Endothelial cell of umbilical vein (primary cell): ENCODE results near the gene IFT27. TPM values are rescaled to one million over a fixed set of nuclear protein-coding genes. Genes with fewer than 3 reads are reported as not detected.

Experiments used
- BruUV-seq: library from RNA; stranded (reverse); fragments of 400-500 nt; replicated peaks from 2 replicates; lab custom pipeline; 2021; lab: Mats Ljungman, UMichigan
- CTCF ChIA-PET: fragments of 300-600, 350-600 bp; sonication (Branson Sonifier 250); formaldehyde crosslinking; loops from one replicate; lab custom pipeline; 2021; ENCODE audit warnings: antibody characterized with exemption, inconsistent platforms; lab: Charles Lee
- POLR2A ChIA-PET: fragments of 300-600, 350-600 bp; sonication (Branson Sonifier 250); formaldehyde crosslinking; loops from one replicate; lab custom pipeline; 2021; ENCODE audit warnings: antibody characterized with exemption, inconsistent platforms; lab: Charles Lee
- DNase-seq: peaks from one replicate; pipeline ENCODE4 v3.0.0-alpha.2; 2011; ENCODE audit warnings: low read depth, low spot score
- FAIRE-seq: peaks from 2 replicates; lab custom pipeline; 2011; peaks lifted over from hg19 to GRCh38; lab: Jason Lieb, UNC
- H2AFZ ChIP-seq: 2 replicates; pipeline ENCODE4 v1.6.0; 2012; ENCODE audit warnings: low read depth, low read length, control low read depth, inconsistent platforms
- H3K27ac ChIP-seq: 2 replicates; pipeline ENCODE4 v1.5.1; 2011; ENCODE audit warnings: low read depth, mild to moderate bottlenecking, control low read depth, low read length, moderate library complexity; ENCODE audit not compliant: insufficient read depth
- H3K27me3 ChIP-seq, 2 experiments: 2 replicates each; pipeline versions ENCODE4 v1.6.0 to v1.6.1; 2011; ENCODE audit warnings: low read length in 2 of 2, mixed read lengths in 1 of 2; ENCODE audit not compliant: control insufficient read depth in 2 of 2, insufficient read depth in 2 of 2
- H3K36me3 ChIP-seq, 2 experiments: 2 replicates in 1 of 2; 3 replicates in 1 of 2; pipeline ENCODE4 v1.5.1; 2011; ENCODE audit warnings: low read length in 2 of 2, mild to moderate bottlenecking in 1 of 2, moderate library complexity in 1 of 2; ENCODE audit not compliant: control insufficient read depth in 2 of 2, insufficient read depth in 2 of 2; ENCODE audit errors: extremely low read depth in 1 of 2
- H3K4me1 ChIP-seq: 3 replicates; pipeline ENCODE4 v1.5.1; 2011; ENCODE audit warnings: mild to moderate bottlenecking, low read length; ENCODE audit not compliant: control insufficient read depth, insufficient read depth; ENCODE audit errors: extremely low read depth
- H3K4me2 ChIP-seq: 2 replicates; pipeline ENCODE4 v1.6.1; 2011; ENCODE audit warnings: low read length, control low read depth, mixed read lengths; ENCODE audit not compliant: insufficient read depth
- H3K4me3 ChIP-seq, 3 experiments: fragments of 200-600 bp in 1 of 3; sonication (generic), shearing (Covaris generic) in 1 of 3; replicated peaks in 1 of 3; 2 replicates each; pipeline ENCODE4 v1.5.1; 2011 to 2016; ENCODE audit warnings: control low read depth in 3 of 3, low read length in 3 of 3, mild to moderate bottlenecking in 2 of 3, inconsistent platforms in 1 of 3, low read depth in 1 of 3, moderate library complexity in 1 of 3; ENCODE audit not compliant: insufficient read depth in 1 of 3
- H3K79me2 ChIP-seq: 2 replicates; pipeline ENCODE4 v1.6.0; 2012; ENCODE audit warnings: low read length, inconsistent platforms; ENCODE audit not compliant: control insufficient read depth, insufficient read depth
- H3K9ac ChIP-seq: replicated peaks from 2 replicates; pipeline ENCODE3; 2011; ENCODE audit warnings: low read length, control low read depth; ENCODE audit not compliant: insufficient read depth; ENCODE audit errors: extremely low read depth
- H3K9me1 ChIP-seq: replicated peaks from 3 replicates; pipeline ENCODE4 v1.6.0; 2011; ENCODE audit warnings: mild to moderate bottlenecking, low read length; ENCODE audit not compliant: control insufficient read depth, insufficient read depth; ENCODE audit errors: extremely low read depth
- H3K9me3 ChIP-seq: replicated peaks from 2 replicates; pipeline ENCODE4 v1.5.1; 2012; ENCODE audit warnings: low read length, inconsistent platforms; ENCODE audit not compliant: control insufficient read depth, insufficient read depth
- H4K20me1 ChIP-seq: replicated peaks from 2 replicates; pipeline ENCODE3; 2011; ENCODE audit warnings: mild to moderate bottlenecking, low read length; ENCODE audit not compliant: control insufficient read depth, insufficient read depth; ENCODE audit errors: extremely low read depth
- CTCF ChIP-seq, 2 donors: IDR thresholded peaks; 1 replicate in 1 of 2; 2 replicates in 1 of 2; pipeline ENCODE4 v1.5.1; 2011; ENCODE audit warnings: low read length in 2 of 2, mild to moderate bottlenecking in 2 of 2, moderate library complexity in 2 of 2, control low read depth in 1 of 2, inconsistent platforms in 1 of 2, low read depth in 1 of 2; ENCODE audit not compliant: insufficient read depth in 1 of 2; ENCODE audit errors: extremely low read depth in 1 of 2
- EZH2 ChIP-seq: IDR thresholded peaks from 2 replicates; pipeline ENCODE4 v1.6.1; 2012; ENCODE audit warnings: borderline replicate concordance, low read depth, mild to moderate bottlenecking, moderate library complexity, low read length, inconsistent platforms; ENCODE audit not compliant: severe bottlenecking
- MAX ChIP-seq: IDR thresholded peaks from 2 replicates; pipeline ENCODE4 v1.6.1; 2011; ENCODE audit not compliant: insufficient read depth, insufficient read length
- MYC ChIP-seq: IDR thresholded peaks from one replicate; pipeline ENCODE4 v1.6.1; 2011; ENCODE audit warnings: mild to moderate bottlenecking, low read depth, low read length
- POLR2A ChIP-seq: IDR thresholded peaks from 2 replicates; pipeline ENCODE4 v1.6.1; 2012; ENCODE audit warnings: low read depth, mild to moderate bottlenecking, control low read depth, low read length
- dilution Hi-C: fragments of 300-500 bp; cut with MboI; formaldehyde crosslinking; loops from one replicate; pipeline ENCODE4 v1.15.0; 2019; ENCODE audit warnings: low sequenced_read_pairs; ENCODE audit not compliant: extremely low pct_ligation_motif_present
- intact Hi-C: fragments of 100-400 bp; cut with micrococcal nuclease; formaldehyde crosslinking; loops from one replicate; pipeline ENCODE4 v1.10.0; 2022
- polyA plus RNA-seq, 4 experiments: library from polyadenylated mRNA; depleted of rRNA in 3 of 4; stranded (reverse) in 3 of 4; unstranded in 1 of 4; fragments of >200 nt; gene quantifications; 2 replicates each; pipeline versions ENCODE4 v1.2.1 to v1.2.3, GENCODE V29; 2011 to 2012; ENCODE audit warnings: missing spikeins in 1 of 4
- total RNA-seq: library from RNA; stranded (reverse); gene quantifications from 2 replicates; pipeline ENCODE4 v1.2.3, GENCODE V29; 2021

IFT27 gene
- total and polyA plus RNA-seq, 2 donors (not counting 3 experiments of a cell fraction or from before 2014, with no cell fraction given): 29.9 to 33.7 TPM

GRCh38 chr22:36797374-36797773, 21.5 kb upstream of the IFT27 start:
- H3K4me1 ChIP-seq: no peaks in the 10 kb centered on the region
- no TSS peak for BruUV-seq
- H3K79me2 ChIP-seq: no peaks in the 10 kb centered on the region
- H3K9ac ChIP-seq: no peak overlapping the region
- H3K27ac ChIP-seq: no peak overlapping the region
- H3K4me2 ChIP-seq: no peak overlapping the region
- no peak overlapping the region for H3K4me3 ChIP-seq
- no peaks in the 10 kb centered on the region for H3K9me3 ChIP-seq
- CTCF ChIA-PET: no interaction called here
- DNase-seq (no peak), FAIRE-seq (no peak)
- TF ChIP-seq MYC: no peak
- TF ChIP-seq MAX: no peak
- no peak for TF ChIP-seq EZH2
- no peak for TF ChIP-seq POLR2A
- no peak for TF ChIP-seq CTCF (IDR thresholded peaks at IDR 0.05; ENCODE audit: extremely low read depth in 1 of 2, insufficient read depth in 1 of 2, low read depth in 1 of 2, low read length in 2 of 2)
- intact Hi-C loops (no loop called here), dilution Hi-C loops (no loop called here)
- H3K9me1 ChIP-seq: no peaks in the 10 kb centered on the region
- H4K20me1 ChIP-seq: no peaks in the 10 kb centered on the region
- POLR2A ChIA-PET: no interaction called here
- no peaks in the 10 kb centered on the region for H3K36me3 ChIP-seq
- no peak overlapping the region for H2AFZ ChIP-seq
- H3K27me3 ChIP-seq: peaks cover 9 to 13% of the 10 kb centered on the region in 2 experiments
